IMR-90 (cell line): ENCODE data around the gene TRIM40.

Source experiments
- TF ChIP-seq, protein P1 (sequence below): conservative IDR thresholded peaks from 2 replicates; pipeline ENCODE4 v1.5.1; 2012; ENCODE audit warnings: mild to moderate bottlenecking, low read depth, low read length, improper control_type of control experiment
- TF ChIP-seq, protein P2 (sequence below): fragments of 150-350 bp; IDR thresholded peaks from 2 replicates; pipeline ENCODE4 v1.6.1; 2017; ENCODE audit warnings: mild to moderate bottlenecking, antibody characterized with exemption, low read length, low read depth

DNA sequence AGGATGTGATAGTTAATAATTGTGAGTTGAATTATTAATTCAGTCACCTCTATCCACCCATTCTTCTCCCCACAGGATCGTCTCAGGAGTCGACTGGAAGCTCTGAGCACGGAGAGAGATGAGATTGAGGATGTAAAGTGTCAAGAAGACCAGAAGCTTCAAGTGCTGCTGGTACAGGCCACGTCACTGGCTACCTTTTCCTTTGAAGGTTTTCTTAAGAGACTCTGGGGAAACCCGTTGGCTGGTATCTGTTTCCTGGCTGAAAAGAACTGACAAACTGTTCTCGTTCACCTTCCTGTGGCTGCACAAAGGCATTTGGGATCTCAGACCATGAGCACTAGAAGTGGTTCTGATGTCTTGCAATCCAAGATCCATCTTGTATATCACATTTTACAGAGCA, 31.2 kb downstream of the TRIM40 start:
- TF ChIP-seq, protein P1, sequence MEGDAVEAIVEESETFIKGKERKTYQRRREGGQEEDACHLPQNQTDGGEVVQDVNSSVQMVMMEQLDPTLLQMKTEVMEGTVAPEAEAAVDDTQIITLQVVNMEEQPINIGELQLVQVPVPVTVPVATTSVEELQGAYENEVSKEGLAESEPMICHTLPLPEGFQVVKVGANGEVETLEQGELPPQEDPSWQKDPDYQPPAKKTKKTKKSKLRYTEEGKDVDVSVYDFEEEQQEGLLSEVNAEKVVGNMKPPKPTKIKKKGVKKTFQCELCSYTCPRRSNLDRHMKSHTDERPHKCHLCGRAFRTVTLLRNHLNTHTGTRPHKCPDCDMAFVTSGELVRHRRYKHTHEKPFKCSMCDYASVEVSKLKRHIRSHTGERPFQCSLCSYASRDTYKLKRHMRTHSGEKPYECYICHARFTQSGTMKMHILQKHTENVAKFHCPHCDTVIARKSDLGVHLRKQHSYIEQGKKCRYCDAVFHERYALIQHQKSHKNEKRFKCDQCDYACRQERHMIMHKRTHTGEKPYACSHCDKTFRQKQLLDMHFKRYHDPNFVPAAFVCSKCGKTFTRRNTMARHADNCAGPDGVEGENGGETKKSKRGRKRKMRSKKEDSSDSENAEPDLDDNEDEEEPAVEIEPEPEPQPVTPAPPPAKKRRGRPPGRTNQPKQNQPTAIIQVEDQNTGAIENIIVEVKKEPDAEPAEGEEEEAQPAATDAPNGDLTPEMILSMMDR: no peak
- TF ChIP-seq, protein P2, sequence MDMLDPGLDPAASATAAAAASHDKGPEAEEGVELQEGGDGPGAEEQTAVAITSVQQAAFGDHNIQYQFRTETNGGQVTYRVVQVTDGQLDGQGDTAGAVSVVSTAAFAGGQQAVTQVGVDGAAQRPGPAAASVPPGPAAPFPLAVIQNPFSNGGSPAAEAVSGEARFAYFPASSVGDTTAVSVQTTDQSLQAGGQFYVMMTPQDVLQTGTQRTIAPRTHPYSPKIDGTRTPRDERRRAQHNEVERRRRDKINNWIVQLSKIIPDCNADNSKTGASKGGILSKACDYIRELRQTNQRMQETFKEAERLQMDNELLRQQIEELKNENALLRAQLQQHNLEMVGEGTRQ: no peak
